ENCODE results near the gene TACSTD2. TPM values are rescaled to one million over a fixed set of nuclear protein-coding genes. Genes with fewer than 3 reads are reported as not detected.
"Not testable (repeated sequence)": the region's sequence is repeated elsewhere in the genome, so short reads cannot be mapped to it uniquely, and the experiment has no call there.

Gene TACSTD2
- polyA plus RNA-seq, 3 donors = 3.2 TPM; not detected in 2

DNA sequence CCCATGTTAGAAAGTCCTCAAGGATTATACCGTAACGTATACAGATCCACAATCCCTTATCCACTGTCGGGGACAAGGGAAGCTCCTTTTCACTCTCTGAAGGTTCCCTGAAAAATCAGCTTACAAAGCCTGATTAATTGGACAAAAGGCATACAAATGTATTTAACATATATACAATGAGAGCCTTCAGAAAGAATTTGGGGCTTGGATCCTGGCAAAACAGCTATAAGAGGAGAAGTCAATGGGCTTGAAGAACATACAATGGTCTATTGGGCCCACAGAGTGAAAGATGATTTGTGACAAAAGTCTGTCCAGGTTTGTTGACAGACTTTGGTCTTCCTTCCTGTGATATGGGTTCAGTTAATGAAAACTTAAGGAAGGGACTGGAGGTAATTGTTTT is 10.7 kb downstream of the TACSTD2 start:
- H3K9me3 ChIP-seq (replicated peaks in 1 of 2; ENCODE audit: control insufficient read depth in 1 of 2, insufficient read depth in 1 of 2, low read length in 2 of 2) = no peaks in the 10 kb centered on the region
- H3K4me1 ChIP-seq (ENCODE audit: control insufficient read depth in 1 of 2, insufficient read depth in 2 of 2, low read length in 2 of 2) = no peaks in the 10 kb centered on the region
- WGBS (ENCODE audit: insufficient coverage) = no CpG with 5 or more reads among the region's 3 CpGs
- no peak overlapping the region for H3K9ac ChIP-seq (ENCODE audit: insufficient read depth, low read length, poor library complexity, severe bottlenecking)
- no peaks in the 10 kb centered on the region for H3K27me3 ChIP-seq (ENCODE audit: control insufficient read depth in 2 of 2, insufficient read depth in 2 of 2, low read length in 2 of 2)
- Mint-ChIP-seq H3K4me1 (peaks cover 3% of the 10 kb centered on the region), H3K27ac (no peak overlapping the region), H3K36me3 (no peaks in the 10 kb centered on the region), H3K27me3 (ENCODE audit: low read depth in 3 of 3) (peaks cover 0 to 5% (median 5%) of the 10 kb centered on the region in 3 donors), H3K4me3 (no peak overlapping the region), H3K9me3 (peaks cover 0 to 1% (median 0%) of the 10 kb centered on the region in 7 donors)
- no peaks in the 10 kb centered on the region for H3K79me2 ChIP-seq (ENCODE audit: insufficient read depth, low read length)
- H3K36me3 ChIP-seq (replicated peaks in 1 of 2; ENCODE audit: control insufficient read depth in 1 of 2, insufficient read depth in 2 of 2, low read length in 2 of 2) = no peaks in the 10 kb centered on the region
- H4K20me1 ChIP-seq (ENCODE audit: insufficient read depth, low read length) = no peaks in the 10 kb centered on the region
- intact Hi-C loops (cut with micrococcal nuclease) = no loop called here
- no peak overlapping the region for H3K4me3 ChIP-seq (replicated peaks in 1 of 3; ENCODE audit: low read depth in 2 of 3, low read length in 3 of 3)
- H2AFZ ChIP-seq (ENCODE audit: insufficient read depth, low read depth, low read length, poor library complexity, severe bottlenecking) = no peak overlapping the region
- no peak overlapping the region for H3K4me2 ChIP-seq (replicated peaks; ENCODE audit: extremely low read depth, low read length, poor library complexity, severe bottlenecking)
- no peak for DNase-seq
- no peak overlapping the region for H3K27ac ChIP-seq (ENCODE audit: low read depth in 1 of 2, low read length in 2 of 2)
- TF ChIP-seq, protein P1, sequence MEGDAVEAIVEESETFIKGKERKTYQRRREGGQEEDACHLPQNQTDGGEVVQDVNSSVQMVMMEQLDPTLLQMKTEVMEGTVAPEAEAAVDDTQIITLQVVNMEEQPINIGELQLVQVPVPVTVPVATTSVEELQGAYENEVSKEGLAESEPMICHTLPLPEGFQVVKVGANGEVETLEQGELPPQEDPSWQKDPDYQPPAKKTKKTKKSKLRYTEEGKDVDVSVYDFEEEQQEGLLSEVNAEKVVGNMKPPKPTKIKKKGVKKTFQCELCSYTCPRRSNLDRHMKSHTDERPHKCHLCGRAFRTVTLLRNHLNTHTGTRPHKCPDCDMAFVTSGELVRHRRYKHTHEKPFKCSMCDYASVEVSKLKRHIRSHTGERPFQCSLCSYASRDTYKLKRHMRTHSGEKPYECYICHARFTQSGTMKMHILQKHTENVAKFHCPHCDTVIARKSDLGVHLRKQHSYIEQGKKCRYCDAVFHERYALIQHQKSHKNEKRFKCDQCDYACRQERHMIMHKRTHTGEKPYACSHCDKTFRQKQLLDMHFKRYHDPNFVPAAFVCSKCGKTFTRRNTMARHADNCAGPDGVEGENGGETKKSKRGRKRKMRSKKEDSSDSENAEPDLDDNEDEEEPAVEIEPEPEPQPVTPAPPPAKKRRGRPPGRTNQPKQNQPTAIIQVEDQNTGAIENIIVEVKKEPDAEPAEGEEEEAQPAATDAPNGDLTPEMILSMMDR (IDR thresholded peaks at IDR 0.05) = no peak

DNA sequence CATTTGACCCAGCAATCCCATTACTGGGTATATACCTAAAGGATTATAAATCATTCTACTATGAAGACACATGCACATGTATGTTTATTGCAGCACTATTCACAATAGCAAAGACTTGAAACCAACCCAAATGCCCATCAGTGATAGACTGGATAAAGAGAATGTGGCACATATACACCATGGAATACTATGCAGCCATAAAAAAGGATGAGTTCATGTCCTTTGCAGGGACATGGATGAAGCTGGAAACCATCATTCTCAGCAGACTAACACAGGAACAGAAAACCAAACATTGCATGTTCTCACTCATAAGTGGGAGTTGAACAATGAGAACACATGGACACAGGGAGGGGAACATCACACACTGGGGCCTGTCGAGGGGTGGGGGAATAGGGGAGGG is 13.3 kb downstream of the TACSTD2 start:
- no CpG with 5 or more reads among the region's 1 CpG for WGBS (ENCODE audit: insufficient coverage)
- H2AFZ ChIP-seq (ENCODE audit: insufficient read depth, low read depth, low read length, poor library complexity, severe bottlenecking); H3K27me3 Mint-ChIP-seq (ENCODE audit: low read depth in 3 of 3); H3K36me3 Mint-ChIP-seq; H3K9me3 ChIP-seq (replicated peaks in 1 of 2; ENCODE audit: control insufficient read depth in 1 of 2, insufficient read depth in 1 of 2, low read length in 2 of 2); intact Hi-C loops (cut with micrococcal nuclease); H3K4me3 Mint-ChIP-seq; H3K4me3 ChIP-seq (replicated peaks in 1 of 3; ENCODE audit: low read depth in 2 of 3, low read length in 3 of 3); H3K27ac ChIP-seq (ENCODE audit: low read depth in 1 of 2, low read length in 2 of 2); H3K4me2 ChIP-seq (replicated peaks; ENCODE audit: extremely low read depth, low read length, poor library complexity, severe bottlenecking); H3K27ac Mint-ChIP-seq; H3K27me3 ChIP-seq (ENCODE audit: control insufficient read depth in 2 of 2, insufficient read depth in 2 of 2, low read length in 2 of 2); H3K79me2 ChIP-seq (ENCODE audit: insufficient read depth, low read length); H3K36me3 ChIP-seq (replicated peaks in 1 of 2; ENCODE audit: control insufficient read depth in 1 of 2, insufficient read depth in 2 of 2, low read length in 2 of 2); H3K9ac ChIP-seq (ENCODE audit: insufficient read depth, low read length, poor library complexity, severe bottlenecking); H3K4me1 Mint-ChIP-seq; DNase-seq; H3K9me3 Mint-ChIP-seq; H3K4me1 ChIP-seq (ENCODE audit: control insufficient read depth in 1 of 2, insufficient read depth in 2 of 2, low read length in 2 of 2); H4K20me1 ChIP-seq (ENCODE audit: insufficient read depth, low read length): not testable (repeated sequence)

Data from CD14-positive monocyte (primary cell).